Neural cell (in vitro differentiated cells): ENCODE results near the gene AP5Z1. TPM values are rescaled to one million over a fixed set of nuclear protein-coding genes. Genes with fewer than 3 reads are reported as not detected.

Source experiments
- H2AFZ ChIP-seq: fragments of 200-600, 300-800 bp; sonication (generic), shearing (Covaris generic); 2 replicates; pipeline ENCODE4 v1.6.0; 2014; ENCODE audit warnings: low read depth, mild to moderate bottlenecking, antibody characterized with exemption, low read length, moderate library complexity
- H3F3A ChIP-seq: fragments of 200-600 bp; shearing (Covaris generic); 2 replicates; pipeline ENCODE4 v1.6.1; 2016; ENCODE audit warnings: mild to moderate bottlenecking, moderate library complexity, mixed read lengths, antibody characterized with exemption, low read length; ENCODE audit not compliant: insufficient read depth, poor library complexity, severe bottlenecking
- H3K27ac ChIP-seq: fragments of 200-600, 300-800 bp; sonication (generic), shearing (Covaris generic); 2 replicates; pipeline ENCODE4 v1.5.1; 2014; ENCODE audit warnings: mild to moderate bottlenecking, low read length, moderate library complexity
- H3K27me3 ChIP-seq: fragments of 300-800, 200-600 bp; sonication (generic), shearing (Covaris generic); 2 replicates; pipeline ENCODE4 v1.6.0; 2014; ENCODE audit warnings: mild to moderate bottlenecking, low read depth, low read length, moderate library complexity; ENCODE audit not compliant: insufficient read depth
- H3K36me3 ChIP-seq: fragments of 300-800, 200-600 bp; sonication (generic), shearing (Covaris generic); 2 replicates; pipeline ENCODE4 v1.5.1; 2014; ENCODE audit warnings: mild to moderate bottlenecking, antibody characterized with exemption, low read length, moderate library complexity; ENCODE audit not compliant: insufficient read depth
- H3K4me2 ChIP-seq: fragments of 300-800, 200-600 bp; sonication (generic), shearing (Covaris generic); 2 replicates; pipeline ENCODE4 v1.6.0; 2014; ENCODE audit warnings: mild to moderate bottlenecking, low read length
- H3K4me3 ChIP-seq: fragments of 300-800, 200-600 bp; sonication (generic), shearing (Covaris generic); 2 replicates; pipeline ENCODE4 v1.5.1; 2014; ENCODE audit warnings: mild to moderate bottlenecking, low read length, moderate library complexity
- H3K79me2 ChIP-seq: fragments of 200-600 bp; shearing (Covaris generic); replicated peaks from 2 replicates; pipeline ENCODE4 v1.6.0; 2014; ENCODE audit warnings: mild to moderate bottlenecking, low read length, moderate library complexity; ENCODE audit not compliant: insufficient read depth
- H3K9ac ChIP-seq: fragments of 300-800, 200-600 bp; sonication (generic), shearing (Covaris generic); 2 replicates; pipeline ENCODE4 v1.6.1; 2016; ENCODE audit warnings: mild to moderate bottlenecking, low read length, mixed read lengths
- H3K9me2 ChIP-seq: fragments of 200-600 bp; shearing (Covaris generic); 2 replicates; pipeline ENCODE4 v1.6.1; 2016; ENCODE audit warnings: mild to moderate bottlenecking, low read length, mixed read lengths; ENCODE audit not compliant: insufficient read depth
- H3K9me3 ChIP-seq: fragments of 200-600, 300-800 bp; sonication (generic), shearing (Covaris generic); 2 replicates; pipeline ENCODE4 v1.6.1; 2016; ENCODE audit warnings: mild to moderate bottlenecking, mixed run types, low read length, moderate library complexity, mixed read lengths
- H4K20me1 ChIP-seq: fragments of 200-600 bp; shearing (Covaris generic); 2 replicates; pipeline ENCODE4 v1.6.1; 2016; ENCODE audit warnings: mild to moderate bottlenecking, mixed run types; ENCODE audit not compliant: insufficient read depth
- CTCF ChIP-seq: fragments of 450-650 bp; IDR thresholded peaks from 2 replicates; pipeline ENCODE4 v1.5.1; 2014; ENCODE audit warnings: antibody characterized with exemption, mild to moderate bottlenecking, moderate library complexity; ENCODE audit not compliant: poor library complexity, severe bottlenecking
- EP300 ChIP-seq: fragments of 450-650 bp; conservative IDR thresholded peaks from 2 replicates; pipeline ENCODE4 v1.6.1; 2014; ENCODE audit warnings: antibody characterized with exemption, mild to moderate bottlenecking, moderate library complexity; ENCODE audit not compliant: poor library complexity, severe bottlenecking
- EZH2 ChIP-seq: fragments of 200-600, 300-800 bp; shearing (Covaris generic), sonication (generic); IDR thresholded peaks from 2 replicates; pipeline ENCODE4 v1.6.1; 2014; ENCODE audit warnings: antibody characterized with exemption, low read length, borderline replicate concordance, mild to moderate bottlenecking; ENCODE audit not compliant: insufficient read depth, poor library complexity, severe bottlenecking
- MXI1 ChIP-seq: fragments of 450-650 bp; conservative IDR thresholded peaks from 2 replicates; pipeline ENCODE4 v1.6.1; 2014; ENCODE audit warnings: antibody characterized with exemption, mild to moderate bottlenecking; ENCODE audit not compliant: poor library complexity, severe bottlenecking
- POLR2AphosphoS5 ChIP-seq: IDR thresholded peaks from 2 replicates; pipeline ENCODE4 v1.6.1; 2012
- RAD21 ChIP-seq: fragments of 450-650 bp; conservative IDR thresholded peaks from 2 replicates; pipeline ENCODE4 v1.6.1; 2014; ENCODE audit warnings: antibody characterized with exemption, mild to moderate bottlenecking, moderate library complexity
- REST ChIP-seq: IDR thresholded peaks from 2 replicates; pipeline ENCODE4 v1.6.1; 2012; ENCODE audit warnings: borderline replicate concordance
- SMC3 ChIP-seq: fragments of 450-650 bp; conservative IDR thresholded peaks from 2 replicates; pipeline ENCODE4 v1.6.1; 2014; ENCODE audit warnings: antibody characterized with exemption, mild to moderate bottlenecking, moderate library complexity; ENCODE audit not compliant: poor library complexity
- TAF1 ChIP-seq: IDR thresholded peaks from 2 replicates; pipeline ENCODE4 v1.6.1; 2012; ENCODE audit warnings: low read depth
- polyA plus RNA-seq: library from polyadenylated mRNA; depleted of rRNA; stranded (reverse); fragments of >200 nt; gene quantifications from 2 replicates; pipeline ENCODE4 v1.2.3, GENCODE V29; 2014

Gene AP5Z1
- polyA plus RNA-seq, 1 donor from 2014 or later: 36.9 TPM

- TF ChIP-seq RAD21 (no peak), CTCF (no peak), MXI1 (no peak), POLR2AphosphoS5 (no peak), REST (no peak), SMC3 (no peak), EP300 (no peak), EZH2 (no peak), TAF1 (no peak)
- H3K9me3 ChIP-seq: no peaks in the 10 kb centered on the region
- H3K4me2 ChIP-seq: no peak overlapping the region
- no peak overlapping the region for H2AFZ ChIP-seq
- H3K9me2 ChIP-seq: no peaks in the 10 kb centered on the region
- H4K20me1 ChIP-seq: no peaks in the 10 kb centered on the region
- H3K36me3 ChIP-seq: no peaks in the 10 kb centered on the region
- H3F3A ChIP-seq: no peaks in the 10 kb centered on the region
- no peaks in the 10 kb centered on the region for H3K27me3 ChIP-seq
- no peak overlapping the region for H3K9ac ChIP-seq
- no peaks in the 10 kb centered on the region for H3K79me2 ChIP-seq
- no peak overlapping the region for H3K27ac ChIP-seq
- no peak overlapping the region for H3K4me3 ChIP-seq
These were observed 48.9 kb upstream of the AP5Z1 start for GRCh38 chr7:4726566-4726965.

- no peak for TF ChIP-seq TAF1
- TF ChIP-seq SMC3: no peak
- no peak for TF ChIP-seq REST
- TF ChIP-seq EZH2: no peak
- no peak for TF ChIP-seq CTCF
- no peak for TF ChIP-seq POLR2AphosphoS5
- no peak for TF ChIP-seq RAD21
- no peak for TF ChIP-seq MXI1
- no peak for TF ChIP-seq EP300
- Histone ChIP-seq H3K9ac (no peak overlapping the region), H4K20me1 (no peaks in the 10 kb centered on the region)
These were observed 47.3 kb upstream of the AP5Z1 start for GRCh38 chr7:4727914-4728705.

More at GRCh38 chr7:4727914-4728705, 47.3 kb upstream of the AP5Z1 start:
- H2AFZ ChIP-seq: no peak overlapping the region
- no peak overlapping the region for H3K27ac ChIP-seq
- H3F3A ChIP-seq: no peaks in the 10 kb centered on the region
- H3K27me3 ChIP-seq: no peaks in the 10 kb centered on the region
- H3K79me2 ChIP-seq: no peaks in the 10 kb centered on the region
- H3K4me2 ChIP-seq: no peak overlapping the region
- H3K9me2 ChIP-seq: no peaks in the 10 kb centered on the region
- no peaks in the 10 kb centered on the region for H3K36me3 ChIP-seq
- no peak overlapping the region for H3K4me3 ChIP-seq
- no peaks in the 10 kb centered on the region for H3K9me3 ChIP-seq
